NCI-H524 (cell line): ENCODE data around the gene RAB8B.
"Not testable (repeated sequence)": the region's sequence is repeated elsewhere in the genome, so short reads cannot be mapped to it uniquely, and the experiment has no call there.

Experiments
- DNase-seq, 2 experiments: peaks; one replicate each; lab custom pipeline; 2025; lab: John Stamatoyannopoulos, UW

Gene RAB8B

GRCh38 chr15:63237086-63237485 lies 47.7 kb downstream of the RAB8B start:
- DNase-seq = not testable (repeated sequence)

- no peak for DNase-seq
Measured at GRCh38 chr15:63238171-63238570, 48.8 kb downstream of the RAB8B start.

- no peak for DNase-seq
Measured at GRCh38 chr15:63238796-63239195, 49.4 kb downstream of the RAB8B start.

- no peak for DNase-seq
Measured at GRCh38 chr15:63240109-63240508, 50.7 kb downstream of the RAB8B start.

GRCh38 chr15:63241316-63241715 lies 51.9 kb downstream of the RAB8B start:
- no peak for DNase-seq

GRCh38 chr15:63243101-63243500 lies 53.7 kb downstream of the RAB8B start:
- no peak for DNase-seq

GRCh38 chr15:63243776-63244175 lies 54.4 kb downstream of the RAB8B start:
- no peak for DNase-seq

- DNase-seq = no peak
Measured at GRCh38 chr15:63244399-63244798, 55.0 kb downstream of the RAB8B start.

GRCh38 chr15:63244976-63245645 lies 55.7 kb downstream of the RAB8B start:
- DNase-seq = no peak

GRCh38 chr15:63246691-63247469 lies 57.5 kb downstream of the RAB8B start:
- no peak for DNase-seq

GRCh38 chr15:63250312-63250965 lies 61.0 kb downstream of the RAB8B start:
- DNase-seq = no peak

GRCh38 chr15:63251701-63252100 lies 62.3 kb downstream of the RAB8B start:
- DNase-seq = no peak

- DNase-seq = no peak
Measured at GRCh38 chr15:63252292-63252691, 62.9 kb downstream of the RAB8B start.

- no peak for DNase-seq
Measured at GRCh38 chr15:63254991-63255390, 65.6 kb downstream of the RAB8B start.

GRCh38 chr15:63255489-63255990 lies 66.1 kb downstream of the RAB8B start:
- DNase-seq = peak in 1 of 2 experiments; percentile 26

GRCh38 chr15:63256433-63257274 lies 67.2 kb downstream of the RAB8B start:
- peak in 1 of 2 experiments; percentile 26 for DNase-seq

GRCh38 chr15:63258658-63259057 lies 69.3 kb downstream of the RAB8B start:
- no peak for DNase-seq

GRCh38 chr15:63260791-63261190 lies 71.4 kb downstream of the RAB8B start:
- DNase-seq = no peak

GRCh38 chr15:63261311-63261710 lies 71.9 kb downstream of the RAB8B start:
- DNase-seq = no peak

- peak in 1 of 2 experiments; percentile 29 for DNase-seq
Measured at GRCh38 chr15:63263519-63263918, 74.1 kb downstream of the RAB8B start.

- DNase-seq = peak; percentile 79 to 97
Measured at GRCh38 chr15:63264688-63265293, 75.4 kb downstream of the RAB8B start.
